ENCODE measurements around the gene FAM83D. TPM values are rescaled to one million over a fixed set of nuclear protein-coding genes. Genes with fewer than 3 reads are reported as not detected.

FAM83D gene
- polyA plus RNA-seq, 2 of the 4 experiments (the other 2 are of a cell fraction), result 57.1 to 58.3 TPM

GRCh38 chr20:38935285-38935684 lies 9.1 kb downstream of the FAM83D start:
- peak overlapping the region in 1 of 2 experiments; percentile 18; a peak in 2 of 6 replicates for H3K27ac ChIP-seq
- POLR2A ChIA-PET, result no interaction called here

GRCh38 chr20:38935967-38936407 lies 9.8 kb downstream of the FAM83D start:
- H3K27ac ChIP-seq, result peak overlapping the region in 1 of 2 experiments; percentile 47; a peak in 2 of 6 replicates
- H3K4me1 ChIP-seq, result peaks cover 49% of the 10 kb centered on the region
- 96% methylated on average over 5 of the region's 5 CpGs for WGBS (ENCODE audit: missing lambda C conversion rate)
- no peaks in the 10 kb centered on the region for H3K9me3 ChIP-seq
- no peak overlapping the region for H3K4me2 ChIP-seq
- TF ChIP-seq FOSL2 (IDR thresholded peaks at IDR 0.05) (no peak), FOSL2 (CRISPR knock-in tag; IDR thresholded peaks at IDR 0.05) (no peak), SREBF2 (IDR thresholded peaks at IDR 0.05) (no peak), FOSB (CRISPR knock-in tag; IDR thresholded peaks at IDR 0.05) (no peak), CHD4 (IDR thresholded peaks at IDR 0.05; ENCODE audit: borderline replicate concordance) (no peak), EHMT2 (IDR thresholded peaks at IDR 0.05; ENCODE audit: low read depth) (no peak), NFE2L2 (conservative IDR thresholded peaks at IDR 0.05; ENCODE audit: low read length) (no peak), HOXB5 (CRISPR knock-in tag; IDR thresholded peaks at IDR 0.05) (no peak), RAD21 (conservative IDR thresholded peaks at IDR 0.05 in 1 of 2, IDR thresholded peaks at IDR 0.05 in 1 of 2) (no peak), CBX2 (IDR thresholded peaks at IDR 0.05; ENCODE audit: borderline replicate concordance, low read depth) (no peak), RNF2 (IDR thresholded peaks at IDR 0.05; ENCODE audit: borderline replicate concordance, low read depth) (no peak), HES2 (IDR thresholded peaks at IDR 0.05) (no peak), NPAS2 (CRISPR knock-in tag; IDR thresholded peaks at IDR 0.05; ENCODE audit: borderline replicate concordance) (no peak), JUNB (IDR thresholded peaks at IDR 0.05) (no peak), GATA3 (IDR thresholded peaks at IDR 0.05; ENCODE audit: borderline replicate concordance) (no peak), ZFP36 (IDR thresholded peaks at IDR 0.05; ENCODE audit: borderline replicate concordance, partially characterized antibody) (no peak), NR3C1 (IDR thresholded peaks at IDR 0.05) (no peak), ZSCAN20 (CRISPR knock-in tag; IDR thresholded peaks at IDR 0.05) (no peak), KDM1A (IDR thresholded peaks at IDR 0.05; ENCODE audit: low read depth) (no peak)
- TF ChIP-seq, protein P1, sequence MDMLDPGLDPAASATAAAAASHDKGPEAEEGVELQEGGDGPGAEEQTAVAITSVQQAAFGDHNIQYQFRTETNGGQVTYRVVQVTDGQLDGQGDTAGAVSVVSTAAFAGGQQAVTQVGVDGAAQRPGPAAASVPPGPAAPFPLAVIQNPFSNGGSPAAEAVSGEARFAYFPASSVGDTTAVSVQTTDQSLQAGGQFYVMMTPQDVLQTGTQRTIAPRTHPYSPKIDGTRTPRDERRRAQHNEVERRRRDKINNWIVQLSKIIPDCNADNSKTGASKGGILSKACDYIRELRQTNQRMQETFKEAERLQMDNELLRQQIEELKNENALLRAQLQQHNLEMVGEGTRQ (IDR thresholded peaks at IDR 0.05), result no peak
- TF ChIP-seq, protein P2, sequence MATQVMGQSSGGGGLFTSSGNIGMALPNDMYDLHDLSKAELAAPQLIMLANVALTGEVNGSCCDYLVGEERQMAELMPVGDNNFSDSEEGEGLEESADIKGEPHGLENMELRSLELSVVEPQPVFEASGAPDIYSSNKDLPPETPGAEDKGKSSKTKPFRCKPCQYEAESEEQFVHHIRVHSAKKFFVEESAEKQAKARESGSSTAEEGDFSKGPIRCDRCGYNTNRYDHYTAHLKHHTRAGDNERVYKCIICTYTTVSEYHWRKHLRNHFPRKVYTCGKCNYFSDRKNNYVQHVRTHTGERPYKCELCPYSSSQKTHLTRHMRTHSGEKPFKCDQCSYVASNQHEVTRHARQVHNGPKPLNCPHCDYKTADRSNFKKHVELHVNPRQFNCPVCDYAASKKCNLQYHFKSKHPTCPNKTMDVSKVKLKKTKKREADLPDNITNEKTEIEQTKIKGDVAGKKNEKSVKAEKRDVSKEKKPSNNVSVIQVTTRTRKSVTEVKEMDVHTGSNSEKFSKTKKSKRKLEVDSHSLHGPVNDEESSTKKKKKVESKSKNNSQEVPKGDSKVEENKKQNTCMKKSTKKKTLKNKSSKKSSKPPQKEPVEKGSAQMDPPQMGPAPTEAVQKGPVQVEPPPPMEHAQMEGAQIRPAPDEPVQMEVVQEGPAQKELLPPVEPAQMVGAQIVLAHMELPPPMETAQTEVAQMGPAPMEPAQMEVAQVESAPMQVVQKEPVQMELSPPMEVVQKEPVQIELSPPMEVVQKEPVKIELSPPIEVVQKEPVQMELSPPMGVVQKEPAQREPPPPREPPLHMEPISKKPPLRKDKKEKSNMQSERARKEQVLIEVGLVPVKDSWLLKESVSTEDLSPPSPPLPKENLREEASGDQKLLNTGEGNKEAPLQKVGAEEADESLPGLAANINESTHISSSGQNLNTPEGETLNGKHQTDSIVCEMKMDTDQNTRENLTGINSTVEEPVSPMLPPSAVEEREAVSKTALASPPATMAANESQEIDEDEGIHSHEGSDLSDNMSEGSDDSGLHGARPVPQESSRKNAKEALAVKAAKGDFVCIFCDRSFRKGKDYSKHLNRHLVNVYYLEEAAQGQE (IDR thresholded peaks at IDR 0.05), result no peak
- DNase-seq (ENCODE audit: low read depth in 1 of 2, low spot score in 1 of 2) (no peak), FAIRE-seq (no peak), ATAC-seq (no peak)
- ChIA-PET POLR2A (interaction anchor here (0.6 kb wide), 1 partner anchor 10 kb away, joined by 3 read pairs; the partner anchor contains the start of gene FAM83D), CTCF (interaction anchor here (1.0 to 1.6 kb wide), 6 partner anchors 10 to 113 kb away, joined by 3 to 13 read pairs (median 5); partner anchors contain the start of genes DHX35 and FAM83D)
- no peak overlapping the region for H3K4me3 ChIP-seq

More at GRCh38 chr20:38935285-38935684, 9.1 kb downstream of the FAM83D start:
- peak; percentile 80 to 83 for ATAC-seq
- peaks cover 49% of the 10 kb centered on the region for H3K4me1 ChIP-seq
- no peak overlapping the region for H3K4me3 ChIP-seq
- TF ChIP-seq FOSL2 (IDR thresholded peaks at IDR 0.05), result no peak
- peak; percentile 89 for TF ChIP-seq FOSL2 (CRISPR knock-in tag; IDR thresholded peaks at IDR 0.05)
- TF ChIP-seq NR3C1 (IDR thresholded peaks at IDR 0.05), result no peak
- no peak for TF ChIP-seq RARB (CRISPR knock-in tag; IDR thresholded peaks at IDR 0.05)
- TF ChIP-seq RAD21 (conservative IDR thresholded peaks at IDR 0.05 in 1 of 2, IDR thresholded peaks at IDR 0.05 in 1 of 2), result peak; percentile 49 to 60
- TF ChIP-seq, protein P3, sequence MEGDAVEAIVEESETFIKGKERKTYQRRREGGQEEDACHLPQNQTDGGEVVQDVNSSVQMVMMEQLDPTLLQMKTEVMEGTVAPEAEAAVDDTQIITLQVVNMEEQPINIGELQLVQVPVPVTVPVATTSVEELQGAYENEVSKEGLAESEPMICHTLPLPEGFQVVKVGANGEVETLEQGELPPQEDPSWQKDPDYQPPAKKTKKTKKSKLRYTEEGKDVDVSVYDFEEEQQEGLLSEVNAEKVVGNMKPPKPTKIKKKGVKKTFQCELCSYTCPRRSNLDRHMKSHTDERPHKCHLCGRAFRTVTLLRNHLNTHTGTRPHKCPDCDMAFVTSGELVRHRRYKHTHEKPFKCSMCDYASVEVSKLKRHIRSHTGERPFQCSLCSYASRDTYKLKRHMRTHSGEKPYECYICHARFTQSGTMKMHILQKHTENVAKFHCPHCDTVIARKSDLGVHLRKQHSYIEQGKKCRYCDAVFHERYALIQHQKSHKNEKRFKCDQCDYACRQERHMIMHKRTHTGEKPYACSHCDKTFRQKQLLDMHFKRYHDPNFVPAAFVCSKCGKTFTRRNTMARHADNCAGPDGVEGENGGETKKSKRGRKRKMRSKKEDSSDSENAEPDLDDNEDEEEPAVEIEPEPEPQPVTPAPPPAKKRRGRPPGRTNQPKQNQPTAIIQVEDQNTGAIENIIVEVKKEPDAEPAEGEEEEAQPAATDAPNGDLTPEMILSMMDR (IDR thresholded peaks at IDR 0.05), result peak; percentile 44
- TF ChIP-seq SMC3 (IDR thresholded peaks at IDR 0.05), result peak; percentile 48; the same call in 2 of the 3 replicates
- TF ChIP-seq CEBPB (IDR thresholded peaks at IDR 0.05), result peak in 1 of 2 experiments; percentile 62; a peak in 1 of 4 replicates
- no peak for TF ChIP-seq ZSCAN20 (CRISPR knock-in tag; IDR thresholded peaks at IDR 0.05)
- WGBS (ENCODE audit: missing lambda C conversion rate), result 29% methylated on average over 3 of the region's 3 CpGs
- peak overlapping the region; percentile 26; the same call in 1 of the 3 replicates for H3K4me2 ChIP-seq
- no peaks in the 10 kb centered on the region for H3K9me3 ChIP-seq
- peak; percentile 51 to 64 for DNase-seq (ENCODE audit: low read depth in 1 of 2, low spot score in 1 of 2)
- FAIRE-seq, result no peak
- CTCF ChIA-PET, result no interaction called here
